ENCODE measurements around the gene DHRS2.

DHRS2 gene

GRCh38 chr14:23646648-23647549 lies 10.7 kb downstream of the DHRS2 start:
- no peak for DNase-seq (ENCODE audit: low read depth in 2 of 2)

DNA sequence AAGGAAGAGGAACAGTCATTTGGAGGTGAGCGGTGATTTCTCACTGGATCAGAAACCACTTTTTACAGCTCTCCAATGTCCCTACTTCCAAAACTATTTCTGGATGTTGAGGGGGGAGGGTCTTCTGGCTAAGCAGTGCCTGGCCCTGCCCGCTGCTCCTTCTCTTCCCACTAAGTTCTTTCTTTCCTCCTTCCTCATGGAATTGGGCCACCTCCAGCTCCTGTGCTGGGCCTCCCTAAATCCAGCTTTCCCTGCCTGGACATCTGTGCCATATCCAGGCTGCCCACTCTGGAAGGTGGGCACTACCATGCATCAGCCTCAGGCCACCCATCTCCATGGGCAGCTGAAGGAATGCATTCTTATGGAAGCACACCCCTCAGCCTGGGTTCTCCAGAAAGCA lies 11.5 kb downstream of the DHRS2 start:
- DNase-seq (ENCODE audit: low read depth in 2 of 2) = no peak

DNA sequence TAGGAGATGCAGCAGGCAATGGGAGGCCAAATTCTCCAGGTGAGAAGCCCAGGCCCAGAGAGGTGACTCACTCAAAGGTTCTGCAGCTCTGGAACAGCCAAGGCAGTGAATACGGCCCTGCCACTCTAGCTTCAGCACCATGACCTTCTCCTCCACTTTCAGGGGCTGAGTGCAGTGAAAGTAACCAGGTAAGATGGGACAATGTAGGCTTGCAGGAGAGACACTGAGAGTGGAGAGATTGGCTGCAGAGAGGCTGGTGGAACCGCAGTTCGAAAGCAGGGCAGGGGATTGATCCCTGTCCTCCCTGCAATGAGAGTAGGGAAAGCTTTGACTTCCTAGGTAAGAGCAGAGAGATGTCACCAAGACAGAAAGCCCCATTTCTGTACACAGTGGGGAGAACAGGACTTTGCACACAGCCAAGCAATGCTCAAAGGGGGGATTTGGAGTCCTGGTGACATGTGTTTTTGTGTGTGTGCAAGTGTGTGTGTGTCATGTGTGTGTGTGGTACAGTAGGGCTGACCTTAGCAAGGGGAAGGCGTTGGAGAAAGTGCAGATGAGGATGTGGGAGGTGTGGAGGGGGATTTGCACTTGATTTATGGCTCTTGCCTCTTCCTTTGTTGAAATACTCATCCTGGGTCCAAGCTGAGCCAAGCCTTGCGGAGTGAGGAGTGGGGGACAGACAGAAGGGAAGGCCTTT lies 12.7 kb downstream of the DHRS2 start:
- DNase-seq (ENCODE audit: low read depth in 2 of 2) = no peak

DNA sequence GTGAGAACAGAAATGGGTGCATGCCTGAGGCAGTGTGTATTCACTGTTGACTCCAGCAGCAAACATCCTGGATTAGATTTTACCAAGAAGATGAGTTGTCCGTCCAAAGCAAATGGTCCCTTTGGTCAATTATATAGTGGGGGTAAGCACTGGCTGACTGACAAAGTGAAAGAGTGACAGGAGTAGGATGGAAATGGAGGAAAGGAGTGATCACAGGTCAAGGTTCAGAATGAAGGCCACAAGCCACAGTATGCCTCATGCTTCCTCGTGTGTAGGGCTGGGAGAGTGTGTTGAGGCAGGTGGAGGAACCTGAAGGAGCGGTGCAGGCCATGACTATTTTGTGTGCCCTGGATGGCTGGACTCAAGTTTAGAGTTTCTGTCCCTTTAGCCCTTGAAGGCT lies 14.3 kb downstream of the DHRS2 start:
- DNase-seq (ENCODE audit: low read depth in 2 of 2) = no peak

DNA sequence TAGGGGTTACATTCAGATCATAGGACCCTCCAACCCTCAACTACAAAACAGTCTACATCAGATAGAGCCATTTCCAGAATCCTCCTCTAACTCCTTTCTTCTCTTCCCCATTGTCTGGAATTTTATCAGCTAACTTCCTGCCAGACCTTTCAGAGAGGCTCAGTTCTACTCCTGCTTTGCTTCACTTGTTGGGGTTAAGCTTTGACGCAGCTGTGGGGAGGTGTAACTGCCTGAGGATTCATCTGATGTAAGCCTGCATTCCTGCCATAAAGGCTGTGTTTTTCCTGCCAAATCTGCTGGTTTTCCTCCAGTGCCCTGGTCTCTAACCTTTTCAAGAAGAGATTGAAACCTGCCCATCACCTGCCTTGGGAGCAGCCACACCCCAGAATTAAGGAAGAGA lies 16.9 kb downstream of the DHRS2 start:
- no peak for DNase-seq (ENCODE audit: low read depth in 2 of 2)

GRCh38 chr14:23654231-23654630 lies 18.1 kb downstream of the DHRS2 start:
- DNase-seq (ENCODE audit: low read depth in 2 of 2) = no peak

GRCh38 chr14:23657959-23658470 lies 21.9 kb downstream of the DHRS2 start:
- no peak for DNase-seq (ENCODE audit: low read depth in 2 of 2)

- DNase-seq (ENCODE audit: low read depth in 2 of 2) = peak; percentile 7 to 23
Observed at GRCh38 chr14:23660290-23661226, 24.4 kb downstream of the DHRS2 start.

- no peak for DNase-seq (ENCODE audit: low read depth in 2 of 2)
Observed at GRCh38 chr14:23661542-23661941, 25.4 kb downstream of the DHRS2 start.

- DNase-seq (ENCODE audit: low read depth in 2 of 2) = no peak
Observed at GRCh38 chr14:23663127-23663526, 27.0 kb downstream of the DHRS2 start.

- DNase-seq (ENCODE audit: low read depth in 2 of 2) = no peak
Observed at GRCh38 chr14:23663711-23664110, 27.5 kb downstream of the DHRS2 start.

DNA sequence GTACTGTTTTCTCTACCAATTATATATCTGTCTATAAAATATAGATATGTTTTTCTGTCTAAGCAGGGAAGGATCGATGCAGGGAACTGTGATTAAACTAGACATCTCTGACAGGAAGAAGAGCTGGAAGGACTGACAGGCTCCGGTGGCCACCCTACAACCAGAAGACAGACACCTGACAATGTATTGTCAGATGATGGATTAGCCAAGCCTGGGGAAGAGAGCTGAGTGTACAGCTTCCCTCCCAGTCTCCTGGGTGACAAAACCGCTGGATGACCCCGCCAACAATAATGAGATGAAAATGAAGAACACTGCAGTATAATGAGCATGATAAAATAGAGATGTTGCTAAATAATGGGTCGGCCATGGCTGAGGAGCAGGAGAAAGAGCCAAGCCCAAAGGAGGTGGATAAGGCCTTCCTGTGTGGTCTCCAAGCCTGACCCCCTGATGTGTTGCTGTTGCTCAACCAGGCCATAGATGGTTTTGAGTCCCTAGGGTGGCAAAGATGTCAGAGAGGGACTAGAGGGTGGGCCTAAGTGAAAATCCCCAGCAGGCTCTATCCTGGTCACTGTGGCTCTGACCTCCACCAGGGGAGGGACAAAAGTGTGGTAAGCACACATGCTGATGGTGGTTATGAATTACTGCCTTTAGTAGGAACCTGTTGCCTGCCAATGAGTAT lies 28.2 kb downstream of the DHRS2 start:
- no peak for DNase-seq (ENCODE audit: low read depth in 2 of 2)

DNA sequence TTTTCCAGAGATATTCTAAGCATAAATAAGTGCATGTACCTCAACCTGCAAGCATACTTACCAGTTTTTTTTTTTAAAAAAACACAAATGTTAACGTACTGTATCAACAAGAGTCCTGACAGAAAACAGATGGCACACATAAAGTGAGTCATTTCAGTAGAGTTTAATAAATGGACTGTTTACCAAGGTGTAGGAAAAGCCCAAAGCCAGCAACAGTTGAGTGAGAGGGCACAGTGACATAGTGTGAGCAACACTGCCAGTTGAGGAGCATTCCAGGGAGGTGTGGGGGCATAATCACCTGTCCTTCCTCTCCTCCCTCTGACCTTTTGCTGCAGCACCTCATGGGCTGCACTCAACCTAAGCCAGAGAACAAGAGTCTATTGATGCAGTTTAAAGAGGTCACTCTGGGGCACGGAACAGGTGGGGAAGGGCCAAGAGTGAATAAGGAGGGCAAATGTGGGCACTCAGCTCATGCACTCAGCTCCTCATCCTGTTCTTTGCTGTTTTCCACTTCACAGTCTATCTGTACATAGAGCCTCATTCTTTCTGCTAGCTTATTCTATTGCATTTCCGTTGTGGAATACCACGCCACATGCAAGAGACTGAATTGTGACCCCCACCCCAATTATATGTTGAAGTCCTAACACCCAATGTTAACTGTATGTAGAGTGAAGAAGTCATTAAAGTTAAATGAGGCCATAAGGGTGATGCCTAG lies 29.3 kb downstream of the DHRS2 start:
- no peak for DNase-seq (ENCODE audit: low read depth in 2 of 2)

- no peak for DNase-seq (ENCODE audit: low read depth in 2 of 2)
Observed at GRCh38 chr14:23667134-23667533, 31.0 kb downstream of the DHRS2 start.

DNA sequence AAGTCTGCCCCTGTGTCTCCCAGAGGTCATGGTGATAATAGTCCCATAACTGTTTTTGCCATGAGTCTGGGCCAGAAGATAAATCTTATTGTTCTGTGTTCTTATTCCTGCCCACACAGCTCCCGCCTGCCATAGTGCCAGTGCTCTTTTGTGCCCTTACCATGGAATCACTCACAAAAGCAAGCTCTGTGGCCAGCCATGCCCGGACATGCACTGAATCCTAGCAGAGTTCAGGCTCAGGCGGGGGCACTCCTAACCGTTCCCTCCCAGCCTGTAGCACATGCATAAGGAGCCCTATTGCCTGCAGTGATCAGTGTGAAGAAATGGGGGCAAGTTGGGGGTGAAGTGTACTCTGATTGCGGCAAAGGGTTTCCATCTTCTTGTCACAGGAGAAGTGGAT lies 33.3 kb downstream of the DHRS2 start:
- DNase-seq (ENCODE audit: low read depth in 2 of 2) = no peak

DNA sequence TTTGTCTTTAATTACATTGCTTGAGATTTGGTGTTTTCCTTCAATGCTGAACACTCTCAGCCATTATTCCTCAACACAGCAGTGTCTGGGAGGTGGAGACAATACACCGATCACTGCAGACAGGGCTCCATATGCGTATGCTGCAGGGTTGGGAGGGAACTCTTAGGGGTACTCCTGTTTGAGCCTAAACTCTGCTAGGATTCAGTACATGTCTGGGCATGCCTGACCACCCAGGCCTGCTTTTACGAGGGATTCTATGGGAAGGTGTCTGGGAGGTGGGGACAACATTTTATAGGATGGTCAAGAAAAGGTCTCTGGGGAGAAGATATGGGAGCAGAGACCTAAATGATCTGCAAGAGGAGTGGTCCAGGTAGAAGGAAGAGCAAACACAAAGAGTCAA lies 34.3 kb downstream of the DHRS2 start:
- DNase-seq (ENCODE audit: low read depth in 2 of 2) = no peak

GRCh38 chr14:23672200-23672599 lies 36.0 kb downstream of the DHRS2 start:
- no peak for DNase-seq (ENCODE audit: low read depth in 2 of 2)

DNA sequence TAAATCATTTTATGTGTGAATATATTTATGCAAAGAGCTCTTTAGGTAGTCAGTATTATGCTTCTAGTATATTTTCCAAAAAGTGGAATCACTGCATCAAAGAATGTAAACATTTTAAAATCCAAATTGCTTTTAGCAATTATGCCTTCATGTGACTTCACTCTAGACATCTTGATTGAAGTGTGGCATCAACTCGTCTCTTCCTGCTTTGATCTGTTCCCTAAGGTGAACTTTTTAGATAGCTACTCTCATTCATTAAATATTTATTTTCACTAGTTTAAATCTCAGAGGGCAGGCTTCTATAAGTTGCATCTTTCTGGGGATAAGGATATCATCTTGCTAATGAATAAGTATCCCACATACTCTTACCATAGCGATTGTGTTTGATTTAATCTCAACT lies 39.2 kb downstream of the DHRS2 start:
- no peak for DNase-seq (ENCODE audit: low read depth in 2 of 2)

DNA sequence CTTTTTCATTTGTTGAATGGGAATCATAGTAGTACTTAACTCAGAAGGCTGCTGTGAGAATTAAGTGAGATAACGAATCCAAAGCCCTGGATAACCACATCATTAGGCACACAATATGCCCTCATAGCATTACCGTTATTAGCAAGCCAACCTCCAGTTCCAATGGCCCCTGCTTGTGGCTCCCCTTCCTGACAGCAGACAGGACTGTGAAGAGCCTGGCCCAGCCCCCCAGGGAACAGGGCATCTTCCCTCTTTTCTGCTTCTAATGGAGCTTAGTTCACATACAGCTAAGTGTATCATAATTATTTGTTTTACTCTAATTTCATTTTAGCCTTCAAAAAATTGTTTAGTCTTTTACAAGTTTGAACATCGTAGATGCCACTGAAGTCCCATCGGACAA lies 39.7 kb downstream of the DHRS2 start:
- DNase-seq (ENCODE audit: low read depth in 2 of 2) = no peak

DNA sequence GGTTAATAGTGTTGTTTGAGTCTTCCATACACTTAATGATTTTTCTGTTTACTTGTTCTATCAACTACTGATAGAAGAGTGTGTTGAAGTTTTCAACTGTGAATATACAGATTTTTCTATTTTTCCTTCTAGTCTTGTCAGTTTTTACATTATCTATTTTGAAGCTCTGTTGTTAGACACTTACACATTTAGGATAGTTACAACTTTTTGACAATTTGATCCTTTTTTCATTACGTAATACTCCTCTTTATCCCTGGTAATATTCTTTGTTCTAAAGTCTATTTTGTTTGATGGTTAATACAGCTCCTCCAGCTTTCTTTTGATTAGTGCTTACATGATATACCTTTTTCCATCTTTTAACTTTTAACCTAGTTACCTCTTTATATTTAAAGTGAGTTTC lies 45.2 kb downstream of the DHRS2 start:
- no peak for DNase-seq (ENCODE audit: low read depth in 2 of 2)
